Lung microvascular endothelial cell (primary cell): ENCODE data around the gene NCF1. TPM values are rescaled to one million over a fixed set of nuclear protein-coding genes. Genes with fewer than 3 reads are reported as not detected.
"Not testable (repeated sequence)": the region's sequence is repeated elsewhere in the genome, so short reads cannot be mapped to it uniquely, and the experiment has no call there.

Experiments used
- DNase-seq, 2 donors: peaks; one replicate each; pipeline versions ENCODE4 v3.0.0 to v3.0.0-alpha.2; 2010; ENCODE audit warnings: low read depth in 2 of 2
- total RNA-seq: library from RNA; depleted of rRNA; stranded (reverse); fragments of >200 nt; gene quantifications from 2 replicates; pipeline ENCODE4 v1.2.1, GENCODE V29; 2014

NCF1 gene
- not detected in 2 replicates for total RNA-seq

GRCh38 chr7:74773760-74774750, at the start of gene NCF1:
Gene NCF1, plus strand, starts transcription at chr7:74774011. Its CDS starts 21 bp downstream, at chr7:74774032.
- not testable (repeated sequence) for DNase-seq

GRCh38 chr7:74725840-74726239, 48.0 kb upstream of the NCF1 start:
- no peak for DNase-seq

- no peak for DNase-seq
These were observed 47.3 kb upstream of the NCF1 start for GRCh38 chr7:74726309-74727101.

- DNase-seq: not testable (repeated sequence)
These were observed 45.1 kb upstream of the NCF1 start for GRCh38 chr7:74728686-74729085.

- not testable (repeated sequence) for DNase-seq
These were observed 43.6 kb upstream of the NCF1 start for GRCh38 chr7:74730186-74730585.

- DNase-seq: not testable (repeated sequence)
These were observed 33.7 kb upstream of the NCF1 start for GRCh38 chr7:74739974-74740703.

GRCh38 chr7:74743936-74744557, 29.8 kb upstream of the NCF1 start:
- not testable (repeated sequence) for DNase-seq

GRCh38 chr7:74753921-74754482, 19.8 kb upstream of the NCF1 start:
- not testable (repeated sequence) for DNase-seq

- DNase-seq: not testable (repeated sequence)
These were observed 17.1 kb upstream of the NCF1 start for GRCh38 chr7:74756673-74757072.

GRCh38 chr7:74758268-74758667, 15.5 kb upstream of the NCF1 start:
- not testable (repeated sequence) for DNase-seq

- DNase-seq: not testable (repeated sequence)
These were observed 14.8 kb upstream of the NCF1 start for GRCh38 chr7:74758982-74759381.

GRCh38 chr7:74765205-74765918, 8.4 kb upstream of the NCF1 start:
- DNase-seq: not testable (repeated sequence)

- not testable (repeated sequence) for DNase-seq
These were observed 7.3 kb upstream of the NCF1 start for GRCh38 chr7:74766509-74766908.

GRCh38 chr7:74766991-74767390, 6.8 kb upstream of the NCF1 start:
- not testable (repeated sequence) for DNase-seq

GRCh38 chr7:74770062-74770461, 3.7 kb upstream of the NCF1 start:
- not testable (repeated sequence) for DNase-seq

- DNase-seq: not testable (repeated sequence)
These were observed 1.7 kb upstream of the NCF1 start for GRCh38 chr7:74772093-74772492.

GRCh38 chr7:74775111-74775510, 1.3 kb downstream of the NCF1 start:
- DNase-seq: not testable (repeated sequence)

- DNase-seq: not testable (repeated sequence)
These were observed 5.2 kb downstream of the NCF1 start for GRCh38 chr7:74779053-74779452.

GRCh38 chr7:74781746-74782145, 7.9 kb downstream of the NCF1 start:
- DNase-seq: not testable (repeated sequence)

- not testable (repeated sequence) for DNase-seq
These were observed 9.8 kb downstream of the NCF1 start for GRCh38 chr7:74783595-74783994.
